HG03575 (cell line): ENCODE results near the gene DNASE1L2.

ENCODE experiments used
- ATAC-seq: cut with Tn5 transposase; IDR thresholded peaks from one replicate; pipeline ENCODE4 v1.9.1; 2021; ENCODE audit not compliant: unreplicated experiment, insufficient number of reproducible peaks, low FRiP score; ENCODE audit errors: extremely low read depth

The DNASE1L2 gene

GRCh38 chr16:2278956-2279800, 42.9 kb downstream of the DNASE1L2 start:
- no peak for ATAC-seq

- ATAC-seq: no peak
Observed at GRCh38 chr16:2280461-2280860, 44.2 kb downstream of the DNASE1L2 start.

DNA sequence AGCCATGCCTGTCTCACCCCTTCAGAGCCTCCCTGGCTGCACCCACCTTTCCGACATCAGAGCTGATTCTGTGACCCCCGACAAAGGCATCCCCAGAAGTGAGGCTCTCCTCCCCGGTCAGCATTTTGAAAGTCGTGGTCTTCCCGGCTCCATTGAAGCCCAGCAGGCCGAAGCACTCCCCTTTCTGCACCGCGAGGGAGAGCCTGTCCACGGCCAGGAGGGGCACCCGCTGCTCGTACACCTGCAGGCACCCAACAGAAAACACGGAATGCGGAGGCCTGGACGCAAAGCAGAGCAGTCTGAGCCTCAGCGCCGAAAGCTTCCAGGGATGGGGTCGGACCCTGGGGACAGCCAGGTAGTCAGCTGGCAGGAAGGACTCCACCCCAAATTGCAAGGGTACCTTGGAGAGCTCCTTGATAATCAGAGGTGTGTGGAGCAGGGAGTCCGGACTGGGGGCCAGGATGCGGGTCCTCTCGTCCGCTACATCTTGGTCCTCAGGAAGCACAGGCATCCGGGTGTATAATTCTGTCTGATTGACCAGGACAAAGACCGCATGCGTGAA, 44.8 kb downstream of the DNASE1L2 start:
- ATAC-seq: no peak

DNA sequence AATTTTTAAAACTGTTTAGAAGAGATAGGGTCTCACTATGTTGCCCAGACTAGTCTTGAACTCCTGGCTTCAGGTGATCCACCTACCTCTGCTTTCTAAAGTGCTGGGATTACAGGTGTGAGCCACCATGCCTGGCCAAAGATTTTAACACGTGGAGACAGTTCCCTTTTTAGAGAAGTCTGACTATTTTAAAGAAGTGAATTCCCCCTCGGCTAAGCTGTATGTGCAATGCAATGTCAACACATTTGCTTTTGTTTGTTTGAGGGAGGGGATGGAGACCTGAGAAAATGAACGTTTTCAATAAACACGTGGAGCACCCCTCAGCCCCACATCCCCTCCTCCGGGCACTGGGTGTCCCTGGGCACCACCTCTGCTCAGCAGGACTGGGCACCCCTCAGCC, 46.0 kb downstream of the DNASE1L2 start:
- no peak for ATAC-seq

- no peak for ATAC-seq
Observed at GRCh38 chr16:2282866-2283555, 46.8 kb downstream of the DNASE1L2 start.

DNA sequence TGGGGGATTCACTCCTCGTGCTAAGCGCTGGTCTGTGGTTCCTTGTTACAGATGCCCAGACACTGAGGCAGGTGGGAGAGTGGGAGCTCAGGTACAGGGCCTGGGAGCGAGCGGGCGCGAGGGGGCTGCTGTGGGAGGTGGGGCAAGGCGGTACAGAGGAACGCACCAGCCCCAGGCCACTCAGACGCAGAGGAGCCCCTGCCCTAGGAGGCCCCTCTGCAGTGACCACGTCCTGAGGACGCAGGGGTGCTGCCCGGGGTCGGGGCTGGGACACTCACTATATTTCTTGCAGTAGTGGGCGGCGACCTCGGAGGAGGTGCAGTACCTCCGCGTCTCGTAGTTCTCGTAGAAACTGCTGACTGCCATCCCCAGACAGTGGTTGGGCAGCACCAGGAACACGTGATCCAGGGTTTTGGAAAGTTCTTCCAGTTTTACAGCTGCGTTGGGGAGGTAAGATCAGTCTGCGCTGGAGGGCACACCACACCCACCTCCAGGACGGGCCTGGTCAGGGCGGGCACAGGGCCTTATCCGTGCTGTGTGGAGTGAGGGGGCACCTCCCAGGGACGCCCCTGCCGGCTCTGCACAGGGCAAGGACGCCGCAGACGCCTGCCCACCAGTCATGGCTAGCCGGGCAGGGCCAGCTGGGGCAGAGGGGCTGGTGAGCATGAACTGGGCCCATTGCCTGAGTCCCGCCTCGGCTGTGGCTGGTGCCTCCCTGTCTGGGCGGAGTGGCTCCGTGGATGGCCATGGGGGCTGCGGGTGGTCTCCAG, 47.9 kb downstream of the DNASE1L2 start:
- no peak for ATAC-seq

DNA sequence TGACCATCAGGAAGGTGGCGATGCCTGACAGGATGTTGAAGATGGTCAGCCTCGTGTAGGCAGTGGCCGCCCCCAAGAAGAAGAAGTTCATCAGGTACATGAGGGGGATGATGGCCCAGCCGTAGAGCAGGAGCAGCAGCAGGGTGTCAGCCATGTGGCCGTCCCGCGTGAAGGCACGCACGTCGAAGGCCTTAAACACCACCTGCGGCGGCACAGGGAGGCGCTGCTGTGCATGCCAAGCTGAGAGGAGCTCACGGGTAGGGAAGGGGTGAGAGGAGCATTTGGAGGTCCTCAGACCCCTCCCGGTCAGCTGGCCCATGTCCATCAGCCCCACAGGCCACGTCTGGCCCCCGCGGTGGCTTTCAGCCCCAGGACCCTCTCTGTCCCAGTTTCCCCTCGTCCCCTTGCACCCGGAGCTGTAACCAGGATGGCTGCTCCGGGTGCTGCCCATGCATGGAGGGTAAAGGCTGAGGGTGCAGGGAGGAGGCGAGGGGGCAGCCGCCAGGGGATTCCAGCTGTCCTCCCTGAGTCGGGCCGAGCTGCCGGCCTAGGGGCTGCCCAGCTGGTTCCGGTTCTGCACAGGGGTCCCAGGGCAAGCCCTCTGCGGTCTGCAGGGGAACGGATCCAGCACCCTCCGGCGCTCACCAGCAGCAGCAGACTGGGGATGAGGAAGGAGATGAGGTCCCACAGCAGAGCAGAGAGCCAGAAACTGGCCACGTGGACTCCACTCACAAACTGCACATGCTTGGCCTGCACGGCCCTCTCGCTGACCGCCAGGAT, 48.7 kb downstream of the DNASE1L2 start:
- no peak for ATAC-seq

GRCh38 chr16:2285731-2286191, 49.5 kb downstream of the DNASE1L2 start:
- ATAC-seq: no peak

DNA sequence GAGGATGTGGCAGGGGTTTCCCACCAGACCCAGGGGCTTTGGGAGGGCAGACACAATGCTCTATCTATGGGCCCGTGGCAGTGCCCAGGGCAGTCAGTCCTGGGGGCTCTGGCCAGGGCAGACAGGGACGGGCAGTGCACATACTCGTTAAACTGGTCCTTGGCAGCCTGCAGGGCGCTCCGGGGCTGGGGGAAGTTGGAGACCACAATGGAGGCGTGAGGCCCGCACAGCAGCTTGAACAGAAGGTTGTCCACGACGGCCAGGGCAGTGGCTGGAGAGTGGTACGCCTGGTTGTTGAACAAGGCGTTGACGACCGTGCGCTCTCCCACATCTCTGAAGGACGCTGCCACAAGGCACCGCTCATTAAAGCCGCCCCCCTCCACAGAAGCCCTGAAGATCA, 50.3 kb downstream of the DNASE1L2 start:
- no peak for ATAC-seq

DNA sequence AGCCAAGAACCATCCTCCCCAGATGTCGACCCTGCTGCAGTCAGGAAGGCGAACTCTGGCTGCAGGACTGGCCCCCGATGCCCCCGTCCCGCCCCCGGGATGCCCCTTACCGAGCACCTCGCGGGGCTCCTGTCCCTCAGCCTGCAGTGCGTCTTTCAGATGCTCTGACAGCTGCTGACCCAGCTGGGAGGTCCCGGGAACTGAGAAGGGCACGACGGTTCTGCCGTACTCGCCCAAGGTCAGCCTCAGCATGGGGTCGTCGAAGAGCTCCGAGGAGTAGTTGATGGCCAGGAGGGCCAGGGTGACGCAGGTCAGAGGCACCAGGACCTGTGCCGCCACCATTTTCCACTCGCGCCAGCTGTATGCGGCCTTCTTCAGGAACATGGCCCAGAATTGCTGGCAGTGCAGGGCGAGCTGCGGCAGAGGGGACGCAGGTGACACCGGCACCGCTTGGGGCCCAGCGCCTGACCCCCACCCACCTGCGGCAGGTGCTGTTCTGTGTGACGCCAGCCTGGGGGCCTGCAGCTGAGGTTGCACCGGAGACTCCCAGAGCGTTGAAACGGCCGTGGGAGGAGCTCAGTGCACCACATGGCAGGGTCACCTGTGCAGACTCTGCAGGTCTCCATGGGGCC, 51.8 kb downstream of the DNASE1L2 start:
- no peak for ATAC-seq
